GM19397 (cell line): ENCODE results near the gene LIF.
"Not testable (repeated sequence)": the region's sequence is repeated elsewhere in the genome, so short reads cannot be mapped to it uniquely, and the experiment has no call there.

Experiments
- ATAC-seq: cut with Tn5 transposase; IDR thresholded peaks from one replicate; pipeline ENCODE4 v1.9.1; 2021; ENCODE audit warnings: mild to moderate bottlenecking, moderate library complexity; ENCODE audit not compliant: unreplicated experiment

LIF gene

DNA sequence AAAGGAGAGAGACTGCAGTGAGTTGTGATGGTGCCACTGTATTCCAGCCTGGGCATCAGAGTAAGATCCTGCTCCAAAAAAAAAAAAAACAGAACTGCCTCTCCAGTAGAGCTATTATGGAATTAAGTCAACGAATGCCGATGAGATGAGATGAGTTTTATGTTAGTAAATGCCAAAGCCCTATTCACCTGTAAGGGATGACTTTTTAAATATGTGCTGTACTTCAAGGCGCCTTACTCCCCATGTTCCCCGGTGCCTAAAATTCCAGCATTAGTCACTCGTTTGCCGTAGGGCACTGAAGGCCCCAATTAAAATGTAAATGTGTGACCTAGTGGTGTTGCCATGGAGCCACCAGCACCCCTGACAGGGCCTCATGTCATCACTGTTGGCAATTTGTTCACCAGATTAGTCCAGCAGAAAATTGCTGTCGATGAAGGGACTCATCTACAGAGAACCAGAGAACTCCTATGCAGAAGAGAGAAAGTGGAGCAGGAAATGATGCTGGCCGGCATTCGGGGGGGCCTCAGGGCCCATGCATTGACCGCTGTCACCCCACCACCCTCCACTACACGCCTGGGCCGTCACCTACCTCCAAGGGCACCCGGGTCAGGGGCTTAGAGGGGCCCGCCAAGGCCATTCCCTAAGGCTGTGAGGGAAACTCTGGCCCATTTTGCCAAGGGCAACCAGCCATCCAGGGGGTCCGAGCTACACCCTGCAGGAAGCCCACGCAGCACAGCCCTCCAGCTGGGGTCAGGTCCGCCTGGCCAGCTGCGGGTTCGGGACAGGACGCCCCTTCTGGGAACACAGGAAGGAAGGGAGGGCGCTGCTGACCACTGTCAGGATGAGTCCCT lies 17.8 kb downstream of the LIF start:
- ATAC-seq = no peak

DNA sequence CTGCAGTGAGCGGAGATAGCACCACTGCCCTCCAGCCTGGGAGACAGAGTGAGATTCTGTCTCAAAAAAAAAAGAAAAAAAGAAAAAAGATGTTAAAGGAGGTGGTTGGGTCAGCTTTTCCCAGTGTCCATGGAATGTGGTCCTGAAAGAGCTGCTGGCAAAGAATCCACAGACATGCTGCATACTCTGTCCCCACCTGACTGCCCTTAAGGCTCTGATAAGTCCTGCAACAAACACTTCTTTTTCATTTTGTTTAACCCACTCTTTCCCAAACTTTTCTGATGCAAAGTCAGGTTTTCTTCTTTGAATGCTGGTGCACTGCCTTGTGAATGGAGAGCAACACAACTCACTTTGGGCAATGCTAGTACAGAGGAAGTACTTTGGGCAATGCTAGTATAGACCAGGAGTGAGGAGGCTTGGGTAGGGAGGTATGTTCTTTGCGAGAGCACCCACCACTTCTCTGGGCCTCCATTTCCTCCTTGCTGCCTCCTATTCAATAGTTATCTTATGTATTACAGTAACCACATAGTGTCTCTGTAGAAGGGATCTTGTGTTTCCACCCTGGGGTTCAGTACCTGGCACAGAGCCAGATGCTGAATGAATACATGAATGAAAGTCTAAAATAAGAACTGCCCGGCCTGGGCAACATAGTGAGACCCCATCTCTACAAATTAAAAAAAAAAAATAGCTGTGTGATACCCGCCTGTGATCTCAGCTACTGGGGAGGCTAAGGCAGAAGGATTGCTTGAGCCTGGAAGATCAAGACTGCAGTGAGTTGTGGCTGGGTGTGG lies 18.9 kb downstream of the LIF start:
- ATAC-seq = no peak

DNA sequence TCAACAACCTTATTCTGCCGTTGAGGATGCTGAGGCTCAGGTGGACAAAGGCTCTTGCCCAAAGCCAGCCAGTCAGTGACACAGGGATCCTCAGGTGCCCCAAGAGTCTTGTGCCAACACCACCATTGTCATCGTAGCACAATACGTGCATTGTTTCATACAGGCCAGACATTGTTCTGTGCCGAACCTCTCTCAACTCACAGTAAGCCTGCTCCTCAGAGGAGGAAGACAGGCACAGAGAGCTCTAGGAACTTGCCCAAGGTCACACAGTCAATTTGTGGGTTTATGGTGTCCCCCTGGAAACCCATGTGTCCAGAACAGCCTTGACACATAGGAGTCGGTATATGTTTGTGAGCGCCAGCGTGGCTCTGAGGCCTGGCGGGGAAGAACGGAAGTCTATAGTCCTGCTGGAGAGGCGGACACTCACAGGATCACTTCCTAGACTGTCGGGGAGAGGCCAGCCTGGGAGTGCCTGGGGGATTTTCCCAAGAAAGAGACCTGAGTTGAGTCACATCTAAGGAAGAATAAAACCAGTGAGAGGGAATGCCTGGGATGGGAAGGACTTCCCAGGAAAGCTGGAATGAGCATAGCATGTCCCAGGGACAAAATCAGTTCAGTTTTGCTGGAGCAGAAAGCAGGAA lies 20.2 kb downstream of the LIF start:
- ATAC-seq = no peak

DNA sequence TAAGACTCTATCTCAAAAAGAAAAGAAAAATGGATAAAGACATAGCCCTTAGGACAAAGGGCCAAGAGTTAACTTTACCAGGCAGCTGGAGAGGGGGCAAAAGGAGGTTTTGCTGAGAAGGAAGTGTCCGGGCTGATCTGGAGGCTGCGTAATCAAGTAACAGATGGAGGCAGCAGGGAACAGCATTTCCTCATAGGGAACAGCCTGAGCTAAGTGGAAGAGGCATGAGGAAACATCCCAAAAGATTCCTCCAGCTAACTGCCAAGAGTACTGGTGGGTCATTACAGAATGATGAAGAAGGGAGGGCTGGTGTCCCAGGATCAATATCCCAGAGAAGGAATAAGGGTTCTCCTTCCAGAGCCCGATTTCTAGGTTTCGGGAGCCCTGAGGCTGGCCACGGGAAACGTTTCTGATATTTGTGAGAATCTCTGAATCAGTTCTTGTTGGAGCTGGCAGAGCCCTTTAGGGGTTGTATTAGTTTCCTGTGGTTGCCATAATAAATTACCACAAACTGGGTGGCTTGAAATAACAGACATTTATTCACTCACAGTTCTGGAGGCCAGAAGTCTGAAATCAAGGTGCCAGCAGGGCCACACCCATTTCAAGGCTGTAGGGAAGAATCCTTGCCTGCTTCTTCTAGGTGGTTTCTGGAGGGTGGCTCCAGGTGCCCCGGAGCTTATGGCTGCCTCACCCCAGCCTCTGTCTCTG lies 21.2 kb downstream of the LIF start:
- no peak for ATAC-seq

DNA sequence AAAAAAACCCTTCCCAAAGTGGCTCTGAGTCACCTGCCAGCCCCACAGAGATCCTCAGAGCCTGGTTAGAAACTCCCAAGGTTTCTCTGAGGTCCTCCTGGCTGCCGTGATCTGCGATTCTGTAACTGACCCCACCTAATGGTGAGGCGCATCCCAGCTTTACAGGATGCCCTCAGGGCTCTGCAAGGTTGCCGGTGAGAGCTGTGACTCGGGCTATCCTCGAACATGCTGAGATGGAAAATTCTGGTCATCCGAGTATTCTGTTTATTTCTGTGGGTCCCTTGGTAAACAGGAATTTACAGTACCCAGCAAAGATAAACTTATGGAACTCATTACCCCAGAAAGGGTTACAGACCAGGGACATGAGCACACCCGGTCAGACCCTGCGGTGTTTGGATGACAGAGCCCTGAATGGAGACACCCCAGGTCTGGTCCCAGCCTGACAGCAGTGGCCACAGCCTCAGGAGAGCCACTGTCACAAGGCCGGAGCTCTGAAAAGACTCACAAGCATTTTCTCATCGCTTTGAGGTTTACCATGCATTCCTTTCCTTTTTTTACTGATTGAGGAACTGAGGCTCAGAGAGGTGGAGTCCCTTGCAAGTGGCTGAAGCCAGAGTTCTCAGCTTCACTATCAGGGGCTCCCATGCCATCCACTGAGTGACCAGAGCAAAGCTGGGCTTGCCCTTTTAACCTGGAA lies 22.2 kb downstream of the LIF start:
- ATAC-seq = no peak

DNA sequence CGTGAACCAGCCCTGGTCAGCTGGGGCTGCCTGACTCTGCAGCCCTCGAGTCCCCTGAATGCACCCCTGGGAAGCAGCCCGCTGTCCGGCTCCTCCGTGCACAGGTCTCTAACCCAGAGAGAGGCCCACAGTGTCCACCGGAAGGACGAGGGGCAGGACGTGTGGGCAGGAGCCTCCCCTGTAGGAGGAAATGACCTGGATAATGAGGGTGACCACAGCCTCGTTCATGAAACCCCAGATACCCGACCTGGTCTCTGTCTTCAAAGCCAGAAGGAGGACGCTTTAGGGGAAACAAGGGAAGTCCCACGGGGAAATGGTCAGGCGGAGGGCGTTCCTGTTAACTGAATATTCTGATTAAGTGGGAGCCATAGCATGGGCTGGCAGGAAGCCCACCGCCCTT lies 23.3 kb downstream of the LIF start:
- ATAC-seq = no peak

DNA sequence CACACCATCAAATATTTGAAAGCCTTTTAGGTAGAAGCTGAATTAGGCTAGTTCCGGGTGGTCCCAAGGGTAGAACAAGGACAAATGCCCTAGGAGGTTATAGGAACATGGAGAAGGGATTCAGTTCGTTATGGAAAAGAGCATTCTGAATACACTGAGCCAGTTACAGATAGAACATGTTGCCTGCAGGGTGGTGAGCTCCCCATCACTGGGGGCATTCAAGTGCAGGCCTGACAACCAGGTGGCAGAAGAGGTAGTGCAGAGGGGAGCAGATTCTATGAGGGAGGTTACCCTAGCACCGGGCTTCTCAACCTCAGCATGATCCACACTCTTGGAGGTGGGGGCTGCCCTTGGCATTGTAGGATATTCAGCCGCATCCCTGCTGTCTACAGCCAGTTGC lies 24.2 kb downstream of the LIF start:
- ATAC-seq = no peak

DNA sequence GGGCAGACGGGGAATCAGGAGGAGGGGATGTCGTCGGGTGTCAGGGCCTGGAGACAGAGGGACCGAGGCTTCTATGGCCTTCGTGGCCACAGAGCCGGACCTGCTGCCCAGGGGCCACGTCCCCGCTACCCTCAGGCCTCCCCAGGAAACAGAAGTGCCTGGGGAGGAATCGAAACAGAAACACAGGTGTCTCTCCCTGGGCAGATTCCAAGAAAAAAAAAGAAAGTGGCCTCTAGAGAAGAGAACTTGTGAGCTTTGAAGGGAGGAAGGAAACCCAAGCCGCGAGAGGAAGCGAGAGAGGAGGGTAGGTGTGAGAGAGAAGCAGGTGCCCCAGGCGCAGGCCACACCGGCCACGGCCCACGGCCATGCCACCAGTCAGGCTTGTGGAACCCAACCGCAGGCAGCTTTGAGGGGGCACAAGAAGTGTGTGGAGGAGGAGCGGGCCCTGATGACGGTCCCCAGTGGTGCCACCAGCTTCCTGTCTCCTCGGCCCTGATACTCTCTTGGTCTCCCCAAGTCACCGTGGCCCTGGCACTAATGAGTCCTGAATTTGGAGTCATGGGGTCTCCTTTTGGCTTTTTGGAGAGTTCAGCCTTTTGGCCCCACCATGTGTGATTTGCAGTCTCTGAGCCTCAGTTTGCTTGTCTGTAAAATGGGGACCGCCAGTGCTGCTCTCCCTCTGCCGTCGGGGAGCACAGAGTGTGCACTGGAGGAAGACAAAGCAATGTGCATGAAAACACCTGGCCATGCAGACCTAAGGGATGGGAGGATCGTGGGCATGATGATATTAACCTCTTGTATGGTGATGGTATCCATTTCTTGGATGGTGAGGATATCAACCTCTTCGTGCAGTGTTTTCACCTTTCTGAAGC lies 25.2 kb downstream of the LIF start:
- no peak for ATAC-seq

DNA sequence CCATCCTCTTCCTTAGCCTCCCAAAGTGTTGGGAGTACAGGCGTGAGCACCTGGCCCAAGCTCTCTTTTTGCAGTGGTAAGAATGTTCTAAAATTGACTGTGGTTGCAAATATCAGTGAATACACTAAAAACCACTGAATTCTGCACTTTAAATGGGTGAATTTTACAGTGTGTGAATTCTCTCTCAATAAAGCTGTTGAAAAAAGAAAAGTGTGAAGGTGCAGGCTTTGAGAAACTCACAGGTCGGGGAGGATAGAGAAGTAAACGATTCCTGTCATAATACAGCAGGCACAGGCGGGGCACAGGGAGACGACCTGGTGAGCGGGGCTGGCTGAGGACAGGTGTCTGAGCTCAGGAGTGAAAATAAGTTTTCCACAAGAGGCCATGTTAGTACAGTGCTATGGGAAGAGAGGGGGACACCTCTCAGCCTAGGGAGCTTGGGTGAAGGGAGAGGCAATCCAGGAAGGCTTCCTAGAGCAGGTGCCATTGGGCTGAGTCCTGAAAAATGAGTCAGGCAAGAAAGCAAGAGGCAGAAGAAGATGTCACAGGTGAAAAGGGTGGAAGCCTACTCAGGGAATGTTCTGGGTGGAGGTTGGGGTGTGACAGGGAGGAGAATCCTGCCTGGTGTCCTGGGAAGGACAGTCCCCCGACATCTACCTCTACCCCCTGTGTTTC lies 26.1 kb downstream of the LIF start:
- ATAC-seq = no peak

DNA sequence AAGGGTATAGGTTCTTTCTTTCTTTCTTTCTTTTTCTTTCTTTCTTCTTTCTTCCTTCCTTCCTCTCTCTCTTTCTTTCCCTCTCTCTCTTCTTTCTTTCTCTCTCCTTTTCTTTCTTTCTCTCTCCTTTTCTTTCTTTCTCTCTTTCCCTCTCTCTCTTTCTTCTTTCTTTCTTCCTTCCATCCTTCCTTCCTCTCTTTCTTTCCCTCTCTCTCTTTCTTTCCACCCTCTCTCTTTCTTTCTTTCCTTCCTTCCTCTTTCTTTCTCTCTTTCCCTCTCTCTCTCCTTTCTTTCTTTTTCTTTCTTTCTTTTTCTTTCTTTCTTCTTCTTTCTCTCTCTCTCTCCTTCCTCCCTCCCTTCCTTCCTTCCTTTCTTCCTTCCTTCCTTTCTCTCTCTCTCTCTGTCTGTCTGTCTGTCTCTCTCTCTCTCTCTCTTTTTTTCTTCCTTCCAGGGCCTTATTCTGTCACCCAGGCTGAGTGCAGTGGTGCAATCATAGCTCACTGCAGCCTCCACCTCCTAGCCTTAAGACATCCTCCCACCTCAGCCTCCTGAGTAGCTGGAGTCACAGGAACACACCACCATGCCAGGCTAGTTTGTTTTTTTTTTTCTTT lies 26.8 kb downstream of the LIF start:
- no peak for ATAC-seq

DNA sequence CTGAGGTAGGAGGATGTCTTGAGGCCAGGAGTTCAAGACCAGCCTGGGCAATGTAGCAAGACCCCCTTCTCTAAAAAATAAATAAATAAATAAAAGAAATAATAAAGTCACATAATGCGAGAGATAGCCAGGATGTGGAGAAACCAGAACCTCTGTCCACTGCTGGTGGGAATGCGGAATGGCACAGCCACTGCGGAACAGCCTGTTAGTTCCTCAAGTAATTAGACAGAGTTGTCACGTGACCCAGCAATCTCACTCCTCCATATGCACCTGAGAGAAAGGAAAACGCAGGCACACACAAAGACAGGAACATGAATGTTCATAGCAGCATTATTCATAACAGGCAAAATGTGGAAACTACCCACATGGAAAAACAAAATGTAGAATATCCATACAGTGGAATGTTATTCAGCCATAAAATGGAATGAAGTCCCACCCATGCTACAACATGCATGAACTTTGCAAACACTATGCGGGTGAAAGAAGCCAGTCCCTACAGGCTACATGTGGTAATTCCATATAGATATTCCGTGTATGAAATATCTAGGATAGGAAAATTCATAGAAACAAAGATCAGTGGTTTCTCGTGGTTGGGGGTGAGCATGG lies 27.4 kb downstream of the LIF start:
- ATAC-seq = no peak

DNA sequence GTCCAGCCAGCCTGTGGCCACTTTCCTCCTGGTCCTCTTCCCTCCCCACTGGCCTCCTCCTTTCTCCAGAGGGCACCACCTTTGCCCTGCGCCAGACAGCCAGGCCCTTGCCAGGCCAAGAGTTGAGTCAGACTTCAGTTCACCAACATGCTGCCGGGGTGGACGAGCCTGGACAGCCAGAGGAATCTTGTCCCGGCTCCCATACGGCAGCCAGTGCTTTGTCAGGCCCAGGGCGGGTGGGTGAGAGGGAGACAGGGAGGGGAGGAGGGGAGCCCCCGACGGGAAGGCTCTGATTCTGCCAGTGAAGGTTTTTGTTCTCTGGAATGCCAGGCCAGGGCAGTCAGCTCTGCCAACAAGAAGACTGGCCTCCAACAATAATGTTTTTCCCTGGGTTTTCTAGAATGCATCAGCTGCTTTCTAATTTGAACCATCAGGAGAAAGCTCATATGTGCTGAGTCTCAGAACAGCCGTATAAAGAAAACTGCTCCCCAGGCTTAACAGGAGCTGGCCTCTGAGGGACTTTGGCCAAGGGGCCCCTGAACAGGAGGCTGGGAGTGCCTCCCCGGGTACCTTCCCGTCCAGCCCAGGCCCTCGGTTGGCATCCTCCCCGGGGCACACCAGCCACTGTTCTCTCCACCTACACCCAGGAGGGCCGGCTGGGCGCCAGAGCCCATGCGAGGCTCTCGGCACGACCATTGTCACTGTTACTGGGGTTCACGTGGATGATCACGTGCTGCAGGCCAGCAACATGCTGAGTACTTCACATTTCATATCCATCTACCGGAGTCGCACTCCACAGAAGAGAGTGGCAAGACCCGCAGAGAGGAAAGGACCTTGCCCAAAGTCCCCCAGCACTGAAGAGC lies 28.6 kb downstream of the LIF start:
- ATAC-seq = no peak

DNA sequence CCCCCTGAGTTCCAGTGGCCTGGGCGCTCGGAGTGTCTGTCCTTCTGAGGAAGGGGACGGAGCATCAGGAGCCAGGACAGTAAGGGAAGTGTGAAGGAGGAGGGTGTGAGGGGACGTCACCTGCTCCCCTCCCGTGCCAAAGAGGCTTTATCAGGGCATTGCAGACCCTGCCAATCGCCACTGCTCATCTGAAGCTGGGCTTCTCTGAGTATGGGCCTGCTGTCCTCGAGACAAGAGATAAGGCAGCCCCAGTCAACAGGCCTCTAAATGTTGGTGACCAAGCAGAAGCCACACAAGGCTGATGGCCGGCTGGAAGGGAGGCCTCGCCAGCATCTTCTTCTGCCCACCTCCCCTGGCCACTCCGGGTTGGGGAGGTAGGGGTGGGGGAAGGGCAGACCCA lies 29.8 kb downstream of the LIF start:
- ATAC-seq = no peak

DNA sequence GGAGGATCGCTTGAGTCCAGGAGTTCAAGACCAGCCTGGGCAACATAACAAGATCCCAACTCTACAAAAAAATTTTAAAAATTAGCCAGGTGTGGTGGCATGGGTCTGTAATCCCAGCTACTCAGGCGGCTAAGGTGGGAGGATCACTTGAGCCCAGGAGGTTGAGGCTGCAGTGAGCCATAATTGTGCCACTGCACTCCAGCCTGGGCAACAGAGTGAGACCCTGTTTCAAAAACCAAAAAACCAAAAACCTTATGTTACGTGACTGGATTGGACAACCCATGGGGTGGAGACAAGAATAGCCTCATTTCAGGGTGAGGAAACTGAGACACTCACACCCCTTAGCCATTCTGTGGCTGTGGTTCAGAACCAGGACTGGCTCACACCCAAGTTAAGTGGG lies 30.3 kb downstream of the LIF start:
- ATAC-seq = not testable (repeated sequence)

DNA sequence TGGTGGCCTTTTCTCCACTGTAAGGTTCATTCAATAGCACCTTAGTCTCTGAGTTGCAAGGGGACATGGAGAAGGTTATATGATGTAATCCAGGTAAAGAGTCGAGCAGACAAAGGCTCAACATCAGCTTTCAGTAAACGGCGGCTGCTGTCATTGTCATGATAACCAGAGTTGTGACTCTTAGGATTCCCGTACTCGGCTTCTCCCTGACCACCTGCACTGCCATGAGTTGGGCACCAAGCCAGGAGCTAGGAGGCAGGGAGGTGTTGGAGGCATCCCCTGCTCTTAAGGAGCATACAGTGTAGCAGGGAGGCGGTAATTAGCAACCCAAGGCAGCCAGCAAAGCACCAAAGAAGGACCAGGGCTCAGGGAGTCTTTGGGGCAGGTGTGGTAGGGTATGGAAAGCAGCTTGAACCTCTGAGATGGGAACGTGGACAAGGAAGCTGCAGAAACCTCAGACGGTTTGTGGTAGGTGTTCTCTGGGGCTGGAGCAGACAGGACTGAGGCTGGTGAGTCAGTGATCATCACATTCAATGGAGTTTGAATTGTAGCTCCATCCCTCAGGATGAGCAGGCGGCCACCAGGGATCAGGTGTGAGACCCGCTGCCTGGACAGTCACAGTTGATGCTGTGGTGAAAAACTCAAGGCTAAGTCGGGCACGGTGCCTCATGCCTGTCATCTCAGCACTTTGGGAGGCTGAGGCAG lies 31.7 kb downstream of the LIF start:
- no peak for ATAC-seq

DNA sequence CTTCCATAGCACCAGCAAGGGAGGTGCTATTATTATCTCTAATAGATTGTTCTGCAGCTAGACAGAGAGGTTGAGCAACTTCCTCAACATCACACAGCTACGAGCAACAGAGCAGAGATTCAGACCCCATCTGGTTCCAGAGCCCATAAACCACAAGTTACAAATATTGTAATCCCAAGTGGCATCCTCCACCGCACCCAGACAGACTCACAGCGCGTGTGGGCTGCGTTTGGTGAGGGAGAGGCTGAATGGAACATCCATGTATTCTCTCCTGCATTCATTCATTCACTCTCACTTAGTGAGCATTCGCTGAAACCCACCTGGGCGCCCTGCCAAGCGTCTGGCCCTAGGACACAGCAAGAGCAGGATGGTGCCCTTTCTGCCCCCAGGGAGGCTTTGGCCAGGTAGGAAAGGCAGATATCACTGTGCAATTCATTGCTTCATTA lies 33.5 kb downstream of the LIF start:
- ATAC-seq = no peak
